Testis (tissue), 2 donors: Measurements from ENCODE around the gene TFAP2A.

ENCODE experiments used
- POLR2A ChIP-seq: fragments of 450-650 bp; IDR thresholded peaks from one replicate; pipeline ENCODE4 v1.6.1; 2017; ENCODE audit warnings: antibody characterized with exemption, mild to moderate bottlenecking, moderate library complexity
- TF ChIP-seq, protein P1 (sequence below), 3 experiments: fragments of 450-650 bp in 2 of 3; fragments of 200-600 bp in 1 of 3; sonication (generic) in 1 of 3; IDR thresholded peaks; one replicate each; pipeline ENCODE4 v1.5.1; 2016 to 2019; ENCODE audit warnings: antibody characterized with exemption in 3 of 3, mild to moderate bottlenecking in 2 of 3, moderate library complexity in 1 of 3

DNA sequence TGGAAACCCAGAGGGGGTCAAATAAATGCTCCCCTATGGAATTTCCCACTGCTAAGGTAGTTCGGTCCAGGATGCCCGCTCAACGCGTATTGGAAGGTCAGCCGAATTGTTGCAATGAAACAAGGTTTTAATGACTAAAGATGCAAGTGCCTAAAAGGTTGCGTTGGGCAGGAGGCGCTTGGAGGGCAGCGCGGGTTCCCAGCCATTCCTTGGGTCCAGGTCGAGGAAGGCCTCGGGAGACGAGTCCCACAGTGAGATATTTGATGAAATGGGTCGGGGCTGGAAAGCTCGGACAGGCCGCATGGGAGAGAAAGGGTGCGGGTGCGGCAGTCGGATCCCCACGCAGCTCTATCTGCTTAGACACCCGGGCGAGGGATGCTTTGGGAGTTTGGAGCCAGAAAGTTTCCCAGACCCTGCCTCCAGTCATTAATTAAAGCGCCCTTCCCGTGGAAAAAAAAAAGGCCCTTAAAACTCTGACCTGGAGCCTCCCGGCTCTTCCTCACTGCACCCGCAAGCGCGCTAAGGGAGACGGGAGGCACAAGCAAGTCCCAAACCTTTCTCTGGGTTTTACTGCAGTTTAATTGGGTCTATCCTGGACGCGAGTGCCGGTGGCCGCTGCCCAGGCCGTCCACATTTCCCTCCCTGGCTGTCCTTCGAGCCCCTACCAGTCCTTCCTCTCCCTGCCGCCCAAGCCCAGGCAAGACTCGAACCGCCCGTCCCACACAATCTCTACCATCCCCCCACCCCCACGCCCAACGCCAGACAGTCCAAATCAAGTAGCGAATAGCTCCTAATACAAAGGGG, 24.2 kb downstream of the TFAP2A start:
- TF ChIP-seq, protein P1, sequence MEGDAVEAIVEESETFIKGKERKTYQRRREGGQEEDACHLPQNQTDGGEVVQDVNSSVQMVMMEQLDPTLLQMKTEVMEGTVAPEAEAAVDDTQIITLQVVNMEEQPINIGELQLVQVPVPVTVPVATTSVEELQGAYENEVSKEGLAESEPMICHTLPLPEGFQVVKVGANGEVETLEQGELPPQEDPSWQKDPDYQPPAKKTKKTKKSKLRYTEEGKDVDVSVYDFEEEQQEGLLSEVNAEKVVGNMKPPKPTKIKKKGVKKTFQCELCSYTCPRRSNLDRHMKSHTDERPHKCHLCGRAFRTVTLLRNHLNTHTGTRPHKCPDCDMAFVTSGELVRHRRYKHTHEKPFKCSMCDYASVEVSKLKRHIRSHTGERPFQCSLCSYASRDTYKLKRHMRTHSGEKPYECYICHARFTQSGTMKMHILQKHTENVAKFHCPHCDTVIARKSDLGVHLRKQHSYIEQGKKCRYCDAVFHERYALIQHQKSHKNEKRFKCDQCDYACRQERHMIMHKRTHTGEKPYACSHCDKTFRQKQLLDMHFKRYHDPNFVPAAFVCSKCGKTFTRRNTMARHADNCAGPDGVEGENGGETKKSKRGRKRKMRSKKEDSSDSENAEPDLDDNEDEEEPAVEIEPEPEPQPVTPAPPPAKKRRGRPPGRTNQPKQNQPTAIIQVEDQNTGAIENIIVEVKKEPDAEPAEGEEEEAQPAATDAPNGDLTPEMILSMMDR (IDR thresholded peaks at IDR 0.05): no peak
- TF ChIP-seq POLR2A: no peak
